Measurements from ENCODE around the gene PAMR1. TPM values are rescaled to one million over a fixed set of nuclear protein-coding genes. Genes with fewer than 3 reads are reported as not detected.

Gene PAMR1
- polyA plus RNA-seq, 2 of the 4 experiments (the other 2 are of a cell fraction), result not detected

DNA sequence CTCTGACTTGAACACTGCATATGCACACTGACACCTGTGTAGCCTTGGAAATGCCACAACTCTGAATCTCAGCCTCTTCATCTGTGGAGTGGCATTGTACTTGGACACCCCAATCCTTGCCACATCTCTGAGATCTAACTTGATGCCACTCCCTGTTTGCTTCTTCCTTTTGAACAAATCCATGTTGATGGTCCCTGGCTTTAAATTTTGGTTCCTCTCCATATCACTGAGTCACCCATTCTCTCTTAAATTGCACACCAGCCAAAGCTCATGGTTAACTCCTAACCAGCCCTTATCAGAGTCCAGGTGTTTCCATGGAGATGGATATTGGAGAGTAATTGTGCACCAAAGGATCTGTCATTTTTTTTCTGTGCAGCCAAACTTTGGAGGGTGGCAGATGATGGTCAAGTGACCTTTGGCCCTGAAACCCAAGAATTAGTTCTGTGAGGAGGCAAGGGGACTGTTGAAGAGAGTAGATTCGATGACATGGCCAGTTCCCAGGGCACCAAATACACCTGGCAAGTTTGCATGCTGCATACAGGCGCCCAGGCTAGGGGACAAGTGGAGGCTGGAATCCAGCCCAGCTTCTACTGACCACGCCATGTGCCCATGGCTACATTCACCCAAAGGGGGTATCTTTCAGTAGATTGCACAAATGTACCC, 25.1 kb upstream of the PAMR1 start:
- H3K27ac ChIP-seq, result no peak overlapping the region
- ChIA-PET POLR2A (no interaction called here), CTCF (no interaction called here)
- H3K4me3 ChIP-seq, result no peak overlapping the region
- H3K4me1 ChIP-seq, result 0 out of 3 replicates have a peak, but pooled peaks cover 3% of the 10 kb centered on the region
- DNase-seq (ENCODE audit: low read depth in 1 of 2, low spot score in 1 of 2), result no peak
- no peak for FAIRE-seq
- TF ChIP-seq, protein P1, sequence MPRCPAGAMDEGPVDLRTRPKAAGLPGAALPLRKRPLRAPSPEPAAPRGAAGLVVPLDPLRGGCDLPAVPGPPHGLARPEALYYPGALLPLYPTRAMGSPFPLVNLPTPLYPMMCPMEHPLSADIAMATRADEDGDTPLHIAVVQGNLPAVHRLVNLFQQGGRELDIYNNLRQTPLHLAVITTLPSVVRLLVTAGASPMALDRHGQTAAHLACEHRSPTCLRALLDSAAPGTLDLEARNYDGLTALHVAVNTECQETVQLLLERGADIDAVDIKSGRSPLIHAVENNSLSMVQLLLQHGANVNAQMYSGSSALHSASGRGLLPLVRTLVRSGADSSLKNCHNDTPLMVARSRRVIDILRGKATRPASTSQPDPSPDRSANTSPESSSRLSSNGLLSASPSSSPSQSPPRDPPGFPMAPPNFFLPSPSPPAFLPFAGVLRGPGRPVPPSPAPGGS (IDR thresholded peaks at IDR 0.05), result no peak
- TF ChIP-seq FOXS1 (CRISPR knock-in tag; IDR thresholded peaks at IDR 0.05) (no peak), HEYL (CRISPR knock-in tag; IDR thresholded peaks at IDR 0.05) (no peak), HOXA7 (CRISPR knock-in tag; IDR thresholded peaks at IDR 0.05) (no peak), JUN (IDR thresholded peaks at IDR 0.05) (no peak), ESRRA (IDR thresholded peaks at IDR 0.05; ENCODE audit: borderline replicate concordance, low read length) (no peak), HDAC2 (IDR thresholded peaks at IDR 0.05) (no peak), CHD2 (IDR thresholded peaks at IDR 0.05; ENCODE audit: low read length, partially characterized antibody) (no peak), SMC3 (IDR thresholded peaks at IDR 0.05) (no peak), MAFK (IDR thresholded peaks at IDR 0.05; ENCODE audit: partially characterized antibody) (no peak), EHF (CRISPR knock-in tag; IDR thresholded peaks at IDR 0.05) (no peak), ZC3H11A (IDR thresholded peaks at IDR 0.05) (no peak), HOXB13 (CRISPR knock-in tag; IDR thresholded peaks at IDR 0.05; ENCODE audit: low read depth) (no peak)
- TF ChIP-seq, protein P2, sequence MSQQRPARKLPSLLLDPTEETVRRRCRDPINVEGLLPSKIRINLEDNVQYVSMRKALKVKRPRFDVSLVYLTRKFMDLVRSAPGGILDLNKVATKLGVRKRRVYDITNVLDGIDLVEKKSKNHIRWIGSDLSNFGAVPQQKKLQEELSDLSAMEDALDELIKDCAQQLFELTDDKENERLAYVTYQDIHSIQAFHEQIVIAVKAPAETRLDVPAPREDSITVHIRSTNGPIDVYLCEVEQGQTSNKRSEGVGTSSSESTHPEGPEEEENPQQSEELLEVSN (IDR thresholded peaks at IDR 0.05; ENCODE audit: borderline replicate concordance, low read depth), result no peak
- TF ChIP-seq, protein P3, sequence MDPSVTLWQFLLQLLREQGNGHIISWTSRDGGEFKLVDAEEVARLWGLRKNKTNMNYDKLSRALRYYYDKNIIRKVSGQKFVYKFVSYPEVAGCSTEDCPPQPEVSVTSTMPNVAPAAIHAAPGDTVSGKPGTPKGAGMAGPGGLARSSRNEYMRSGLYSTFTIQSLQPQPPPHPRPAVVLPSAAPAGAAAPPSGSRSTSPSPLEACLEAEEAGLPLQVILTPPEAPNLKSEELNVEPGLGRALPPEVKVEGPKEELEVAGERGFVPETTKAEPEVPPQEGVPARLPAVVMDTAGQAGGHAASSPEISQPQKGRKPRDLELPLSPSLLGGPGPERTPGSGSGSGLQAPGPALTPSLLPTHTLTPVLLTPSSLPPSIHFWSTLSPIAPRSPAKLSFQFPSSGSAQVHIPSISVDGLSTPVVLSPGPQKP (IDR thresholded peaks at IDR 0.05; ENCODE audit: low read depth, low read length), result no peak
- TF ChIP-seq, protein P4, sequence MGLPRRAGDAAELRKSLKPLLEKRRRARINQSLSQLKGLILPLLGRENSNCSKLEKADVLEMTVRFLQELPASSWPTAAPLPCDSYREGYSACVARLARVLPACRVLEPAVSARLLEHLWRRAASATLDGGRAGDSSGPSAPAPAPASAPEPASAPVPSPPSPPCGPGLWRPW (IDR thresholded peaks at IDR 0.05), result no peak
- WGBS (ENCODE audit: missing lambda C conversion rate), result 26% methylated on average over 3 of the region's 3 CpGs
- no peaks in the 10 kb centered on the region for H3K9me3 ChIP-seq
- ATAC-seq, result no peak
- 0 out of 3 replicates have a peak overlapping the region, but pooled peaks have one; percentile 3 for H3K4me2 ChIP-seq

DNA sequence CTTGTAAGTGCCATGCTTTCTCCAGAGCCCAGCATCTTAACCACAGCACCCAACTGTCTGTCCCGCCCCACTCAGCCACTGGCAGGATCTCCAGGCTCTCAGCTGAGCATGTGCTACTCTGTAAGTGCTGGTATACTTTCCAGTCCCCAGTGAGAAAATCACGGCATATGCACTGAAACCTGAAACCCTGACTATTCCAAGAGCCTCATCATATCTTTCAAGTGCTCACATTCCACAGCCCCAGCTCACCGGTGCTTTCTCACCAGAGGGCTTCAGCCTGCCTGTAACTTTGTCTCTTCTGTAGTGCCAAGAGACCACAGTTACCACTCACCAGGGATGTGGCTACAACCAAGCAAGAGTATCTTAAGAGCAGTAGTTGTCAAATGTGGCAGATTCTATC, 24.4 kb upstream of the PAMR1 start:
- ChIA-PET POLR2A (no interaction called here), CTCF (interaction anchor here (1.5 kb wide), 1 partner anchor 17 kb away, joined by 4 read pairs; no protein-coding TSS in a partner anchor)
- FAIRE-seq, result no peak
- Histone ChIP-seq H3K4me2 (0 out of 3 replicates have a peak overlapping the region, but pooled peaks have one; percentile 3), H3K9me3 (no peaks in the 10 kb centered on the region), H3K4me1 (0 out of 3 replicates have a peak, but pooled peaks cover 3% of the 10 kb centered on the region), H3K4me3 (no peak overlapping the region), H3K27ac (0 out of 6 replicates have a peak overlapping the region, but pooled peaks of 1 of the 2 experiments have one; percentile 5)
- TF ChIP-seq KDM5A (IDR thresholded peaks at IDR 0.05) (no peak), SREBF2 (IDR thresholded peaks at IDR 0.05) (no peak), RNF2 (IDR thresholded peaks at IDR 0.05; ENCODE audit: borderline replicate concordance, low read depth) (no peak), NR3C1 (IDR thresholded peaks at IDR 0.05) (no peak)
- TF ChIP-seq, protein P5, sequence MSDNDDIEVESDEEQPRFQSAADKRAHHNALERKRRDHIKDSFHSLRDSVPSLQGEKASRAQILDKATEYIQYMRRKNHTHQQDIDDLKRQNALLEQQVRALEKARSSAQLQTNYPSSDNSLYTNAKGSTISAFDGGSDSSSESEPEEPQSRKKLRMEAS (IDR thresholded peaks at IDR 0.05), result no peak
- TF ChIP-seq, protein P6, sequence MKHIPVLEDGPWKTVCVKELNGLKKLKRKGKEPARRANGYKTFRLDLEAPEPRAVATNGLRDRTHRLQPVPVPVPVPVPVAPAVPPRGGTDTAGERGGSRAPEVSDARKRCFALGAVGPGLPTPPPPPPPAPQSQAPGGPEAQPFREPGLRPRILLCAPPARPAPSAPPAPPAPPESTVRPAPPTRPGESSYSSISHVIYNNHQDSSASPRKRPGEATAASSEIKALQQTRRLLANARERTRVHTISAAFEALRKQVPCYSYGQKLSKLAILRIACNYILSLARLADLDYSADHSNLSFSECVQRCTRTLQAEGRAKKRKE (CRISPR knock-in tag; IDR thresholded peaks at IDR 0.05; ENCODE audit: low read depth), result no peak
- peak; percentile 70 to 73; a peak in 5 of 6 replicates for ATAC-seq
- 37% methylated on average over 3 of the region's 3 CpGs for WGBS (ENCODE audit: missing lambda C conversion rate)
- peak in 1 of 2 experiments; percentile 16 for DNase-seq (ENCODE audit: low read depth in 1 of 2, low spot score in 1 of 2)

All from A549 (cell line).